DMS153 treated with DMSO at 0.1 percent for 48 hours (cell line): ENCODE data around the gene DGKA.
"Not testable (repeated sequence)": the region's sequence is repeated elsewhere in the genome, so short reads cannot be mapped to it uniquely, and the experiment has no call there.

Experiments
- DNase-seq: peaks from one replicate; lab custom pipeline; 2025; ENCODE audit not compliant: unreplicated experiment; lab: John Stamatoyannopoulos, UW

Gene DGKA

GRCh38 chr12:55996715-55997534 lies 66.0 kb downstream of the DGKA start, which contains the start of gene SUOX:
Gene SUOX, plus strand, starts transcription at chr12:55997276. Its CDS starts 4,946 bp downstream, at chr12:56002222.
- peak; percentile 93 for DNase-seq

- no peak for DNase-seq
These were observed 66.5 kb downstream of the DGKA start for GRCh38 chr12:55997535-55997859.

GRCh38 chr12:55999522-55999921 lies 68.6 kb downstream of the DGKA start:
- DNase-seq: not testable (repeated sequence)

- not testable (repeated sequence) for DNase-seq
These were observed 69.1 kb downstream of the DGKA start for GRCh38 chr12:55999999-56000540.

GRCh38 chr12:56001487-56002100 lies 70.6 kb downstream of the DGKA start:
- DNase-seq: no peak

- DNase-seq: not testable (repeated sequence)
These were observed 72.4 kb downstream of the DGKA start for GRCh38 chr12:56003376-56003775.
